HG03469 (cell line): Measurements from ENCODE around the gene FHIP2A.
"Not testable (repeated sequence)": the region's sequence is repeated elsewhere in the genome, so short reads cannot be mapped to it uniquely, and the experiment has no call there.

Experiments
- ATAC-seq: cut with Tn5 transposase; IDR thresholded peaks from one replicate; pipeline ENCODE4 v1.9.1; 2021; ENCODE audit warnings: mild to moderate bottlenecking, moderate library complexity, moderate number of reproducible peaks; ENCODE audit not compliant: unreplicated experiment

FHIP2A gene

DNA sequence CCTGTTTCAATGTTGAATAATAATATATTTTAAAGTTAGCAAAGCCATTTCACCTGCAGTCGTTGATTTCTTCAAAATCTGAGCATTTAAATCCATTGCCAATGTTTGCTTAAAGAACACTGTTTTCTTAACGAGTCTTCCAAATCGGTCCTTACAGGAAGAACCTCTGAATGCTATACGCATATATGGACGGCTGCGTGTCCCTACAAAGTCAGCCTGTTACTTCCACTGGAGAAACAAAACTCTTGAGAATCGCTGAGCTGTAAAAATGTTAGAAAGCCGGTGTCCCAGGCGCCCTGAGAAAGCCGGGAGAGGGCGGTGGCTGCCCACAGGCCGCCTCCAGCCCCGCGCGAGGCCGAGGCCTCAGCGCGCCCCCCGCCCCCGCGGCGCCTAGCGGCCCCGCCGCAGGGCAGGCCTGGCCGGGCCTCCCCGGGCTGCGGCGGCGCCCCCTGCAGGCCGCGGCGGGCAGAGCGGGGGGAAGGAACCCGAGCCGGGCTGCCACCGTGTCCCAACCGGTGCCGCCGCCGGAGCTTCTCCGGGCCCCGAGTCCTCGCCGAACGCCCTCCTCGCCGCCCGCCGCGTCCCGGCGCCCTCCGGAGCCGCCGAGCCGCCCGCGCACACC, at the start of gene FHIP2A:
Gene FHIP2A (plus strand): TSS at position 488 of the 622 bp plus-strand sequence. CDS start 299 bp downstream, outside the sequence.
- peak; percentile 46 for ATAC-seq

DNA sequence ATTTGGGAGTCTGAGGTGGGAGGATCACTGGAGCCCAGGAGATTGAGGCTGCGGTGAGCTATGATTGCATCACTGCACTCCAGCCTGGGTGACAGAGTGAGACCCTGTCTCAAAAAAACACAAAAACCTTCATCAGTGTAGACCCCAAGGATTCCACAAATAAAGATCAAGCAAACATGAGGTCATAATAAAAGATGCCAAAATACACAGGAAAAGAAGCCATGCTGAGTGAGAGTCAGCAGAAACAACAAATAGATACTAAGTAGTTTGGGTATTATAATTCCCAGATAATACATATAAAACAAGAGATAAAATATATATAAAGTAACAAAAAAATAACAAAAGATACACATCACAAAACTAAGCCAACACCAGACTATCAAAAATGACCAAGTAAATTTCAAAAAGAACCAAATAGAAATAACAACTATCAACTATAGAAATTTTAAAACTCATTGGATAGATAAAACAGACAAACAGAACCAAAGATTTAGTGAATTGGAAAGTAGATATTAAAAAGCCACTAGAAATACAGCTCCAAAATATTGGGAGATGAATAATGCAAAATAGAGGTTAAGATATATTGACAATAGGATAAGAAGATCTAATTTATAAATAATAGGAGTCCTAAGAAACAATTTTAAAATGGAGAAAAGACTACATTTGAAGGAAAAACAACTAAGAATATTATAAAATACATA, 48.9 kb upstream of the FHIP2A start:
- ATAC-seq = no peak

GRCh38 chr10:114773197-114773532, 48.4 kb upstream of the FHIP2A start:
- no peak for ATAC-seq

DNA sequence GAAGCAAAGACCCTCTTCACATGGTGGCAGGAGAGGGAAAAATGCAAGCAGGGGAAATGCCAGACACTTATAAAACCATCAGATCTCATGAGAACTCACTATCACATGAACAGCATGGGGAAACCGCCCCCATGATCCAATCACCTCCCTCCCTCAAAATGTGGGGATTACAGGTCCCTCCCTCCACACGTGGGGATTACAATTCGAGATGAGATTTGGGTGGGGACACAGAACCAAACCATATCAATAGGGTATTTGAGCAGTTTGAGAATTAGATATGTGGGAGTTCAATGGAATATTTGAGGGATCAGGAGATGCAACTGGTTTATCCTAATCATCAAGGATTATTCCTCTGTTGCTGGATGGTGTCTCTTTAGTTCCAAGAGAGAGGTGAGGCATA, 46.5 kb upstream of the FHIP2A start:
- not testable (repeated sequence) for ATAC-seq

DNA sequence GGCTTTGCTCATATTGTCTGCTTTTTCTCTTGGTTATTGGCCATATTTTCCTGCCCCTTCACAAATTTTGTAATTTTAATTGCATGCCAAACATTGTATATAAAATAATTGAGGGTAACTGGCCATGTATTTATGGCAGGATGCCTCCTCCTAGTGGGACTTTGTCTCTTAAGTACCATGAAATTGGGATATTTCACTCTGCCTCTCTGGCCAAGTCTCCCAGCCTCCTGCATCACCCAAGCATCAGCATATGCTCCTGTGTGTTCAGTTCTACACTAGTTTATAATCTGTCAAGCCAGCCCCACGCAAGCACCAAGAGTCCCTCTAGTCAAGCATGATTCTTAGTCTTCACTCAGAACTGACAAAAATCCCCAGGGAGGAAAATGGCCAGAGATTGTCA, 44.2 kb upstream of the FHIP2A start:
- no peak for ATAC-seq

DNA sequence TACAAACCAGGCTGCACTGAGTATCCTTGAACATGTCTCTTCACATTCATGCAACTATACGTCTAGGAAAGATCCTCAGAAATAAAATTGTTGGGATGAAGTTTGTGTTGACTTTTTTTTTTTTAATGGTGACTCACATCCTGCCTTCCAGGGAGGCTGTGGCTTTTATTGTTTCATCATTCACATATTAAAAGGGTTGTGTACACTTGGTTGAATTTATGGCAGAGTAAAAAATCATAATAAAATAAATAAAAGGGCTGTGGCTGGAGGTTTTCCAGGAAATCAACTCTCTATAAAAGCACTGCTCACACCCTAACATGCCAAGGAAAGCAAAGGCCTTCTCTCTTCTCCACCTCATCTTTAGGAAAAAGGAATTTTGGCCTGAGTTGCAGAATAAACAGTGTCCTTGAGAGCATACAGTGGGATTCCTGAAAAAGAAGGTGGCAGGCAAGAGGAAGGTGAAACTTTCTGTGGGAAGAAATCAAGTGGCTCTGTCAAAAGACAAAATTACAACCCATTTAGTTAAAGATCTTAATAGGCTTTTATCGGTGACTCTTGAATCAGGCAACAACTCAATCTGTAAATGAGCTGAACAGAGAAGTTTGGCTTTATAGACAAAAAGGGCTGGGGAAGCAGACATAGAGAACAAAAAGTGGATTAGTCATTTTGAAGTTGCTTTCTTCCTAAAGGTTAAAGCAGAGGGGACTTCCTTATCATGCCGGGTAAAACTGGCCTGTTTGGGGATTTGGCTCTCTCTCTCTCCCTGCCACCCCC, 41.6 kb upstream of the FHIP2A start:
- ATAC-seq = no peak

DNA sequence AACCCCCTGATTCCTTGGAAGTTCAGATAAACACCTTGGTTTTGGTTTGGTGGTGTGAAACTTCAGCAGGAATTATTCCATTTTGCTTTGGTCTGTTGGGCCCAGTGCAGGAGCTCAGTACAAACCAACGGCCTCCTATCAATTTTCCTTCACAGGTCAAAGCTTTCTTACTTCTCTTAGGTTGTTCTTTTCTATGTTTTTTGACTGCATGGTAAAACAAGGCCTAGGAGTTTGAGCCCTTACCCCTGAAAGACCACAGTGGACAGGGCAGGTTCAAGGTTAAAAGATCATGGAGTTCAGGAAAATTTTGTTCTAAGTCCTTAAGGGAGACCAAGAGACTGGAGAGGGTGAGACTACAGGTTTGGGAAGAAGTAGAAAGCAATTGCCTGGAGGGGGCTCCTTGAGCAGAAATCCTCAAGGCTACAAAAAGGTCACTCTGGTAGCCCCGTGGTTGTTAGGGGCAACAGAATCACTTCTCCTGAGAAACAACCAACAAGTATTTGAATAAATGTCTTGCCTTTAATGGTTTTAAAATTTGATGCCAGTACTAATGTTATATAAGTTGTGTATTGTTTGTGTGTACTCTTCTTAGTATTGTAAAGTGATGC, 40.9 kb upstream of the FHIP2A start:
- ATAC-seq = no peak

DNA sequence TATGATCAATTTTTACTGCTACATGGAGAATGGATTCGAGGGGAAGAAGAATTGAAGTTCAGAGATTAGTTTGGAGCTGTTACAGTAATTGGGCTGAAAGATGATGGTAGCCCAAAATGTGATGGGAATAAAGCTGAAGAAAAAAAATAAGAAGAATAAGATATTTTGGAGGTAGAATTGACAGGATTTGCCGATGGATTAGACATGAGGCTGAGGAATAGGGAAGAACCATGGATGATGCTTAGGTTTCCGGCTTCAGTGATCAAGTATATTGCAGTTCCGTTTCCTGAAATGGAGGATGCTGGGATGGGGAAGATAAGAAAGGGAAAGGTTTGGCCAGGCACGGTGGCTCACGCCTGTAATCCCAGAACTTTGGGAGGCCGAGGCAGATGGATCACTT, 38.9 kb upstream of the FHIP2A start:
- ATAC-seq = no peak

DNA sequence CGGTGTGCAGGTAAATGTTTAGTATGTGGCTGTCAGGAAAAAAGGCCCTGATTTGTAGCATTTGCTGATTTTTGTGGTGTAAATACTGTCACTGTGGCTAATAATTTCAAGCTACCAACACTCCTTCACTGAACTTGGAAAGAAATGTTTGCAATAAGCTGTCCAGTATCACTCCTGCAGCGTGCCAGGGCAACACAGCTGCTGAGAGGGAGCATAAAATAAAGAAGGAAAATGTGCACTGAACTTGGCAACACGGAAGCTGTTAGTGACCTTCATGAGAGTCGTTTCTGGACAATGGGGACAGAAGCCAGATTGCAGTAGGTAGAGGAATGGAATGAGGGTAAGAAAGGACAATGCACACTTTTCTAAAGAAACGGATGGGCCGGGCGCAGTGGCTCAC, 37.9 kb upstream of the FHIP2A start:
- no peak for ATAC-seq

GRCh38 chr10:114786492-114786891, 35.1 kb upstream of the FHIP2A start:
- ATAC-seq = not testable (repeated sequence)

- not testable (repeated sequence) for ATAC-seq
These were observed 34.4 kb upstream of the FHIP2A start for GRCh38 chr10:114787131-114787530.

- ATAC-seq = no peak
These were observed 29.8 kb upstream of the FHIP2A start for GRCh38 chr10:114791768-114792167.

- no peak for ATAC-seq
These were observed 26.5 kb upstream of the FHIP2A start for GRCh38 chr10:114795039-114795438.

DNA sequence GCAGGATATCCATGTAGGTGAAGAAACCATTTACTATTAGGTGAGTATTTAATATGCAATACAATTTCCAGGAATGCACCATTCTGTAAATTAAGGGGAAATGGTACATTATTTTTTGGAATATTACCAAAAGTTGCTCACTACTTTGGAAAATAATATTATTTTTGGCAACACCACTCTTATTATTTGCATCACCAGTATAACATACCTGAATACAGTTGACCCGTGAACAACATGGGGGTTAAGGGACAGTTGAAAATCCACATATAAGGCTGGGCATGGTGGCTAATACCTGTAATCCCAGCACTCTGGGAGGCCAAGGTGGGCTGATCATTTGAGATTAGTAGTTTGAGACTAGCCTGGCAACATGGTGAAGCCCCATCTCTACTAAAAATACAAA, 21.2 kb upstream of the FHIP2A start:
- ATAC-seq = no peak

- peak; percentile 72 for ATAC-seq
These were observed 20.2 kb upstream of the FHIP2A start for GRCh38 chr10:114801411-114801813.

GRCh38 chr10:114802177-114802576, 19.4 kb upstream of the FHIP2A start:
- no peak for ATAC-seq

DNA sequence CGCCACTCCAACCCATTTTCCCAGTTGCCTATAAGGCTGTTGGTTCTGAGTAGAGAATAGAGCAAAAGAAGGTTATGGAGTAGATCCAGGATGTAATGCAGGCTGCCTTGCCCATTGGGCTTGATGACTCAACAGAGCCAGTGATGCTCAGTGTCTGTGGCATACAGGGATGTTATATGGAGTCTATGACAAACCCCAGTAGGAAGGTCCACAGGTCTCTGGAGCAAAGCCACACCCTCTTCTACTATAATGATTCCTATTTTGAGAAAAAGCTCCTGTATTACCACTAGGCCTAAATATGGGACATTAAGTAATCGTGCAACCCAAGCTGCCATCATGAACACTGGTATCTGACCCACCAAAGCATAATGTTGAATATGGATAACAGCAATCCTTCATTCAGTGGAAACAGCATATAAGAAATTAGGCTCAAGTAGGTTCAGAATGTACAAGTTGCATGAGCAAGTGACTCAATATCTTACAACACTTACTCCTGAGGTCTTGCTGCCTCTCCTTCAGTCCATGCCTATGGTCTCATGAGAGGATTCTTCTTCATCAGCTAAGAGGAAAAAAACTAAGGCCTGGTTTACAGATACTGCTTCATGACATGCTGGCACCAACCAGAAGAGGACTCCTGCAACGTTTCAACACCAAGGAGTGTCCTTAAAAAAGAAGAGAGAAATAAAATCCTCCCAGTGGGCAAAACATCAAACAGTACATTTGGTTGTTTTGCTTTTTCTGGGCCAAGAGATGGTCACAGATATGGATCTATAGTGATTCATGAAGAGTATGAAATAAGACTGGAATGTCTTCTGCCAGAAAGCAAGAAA, 14.8 kb upstream of the FHIP2A start:
- no peak for ATAC-seq

GRCh38 chr10:114808982-114809381, 12.6 kb upstream of the FHIP2A start:
- no peak for ATAC-seq

DNA sequence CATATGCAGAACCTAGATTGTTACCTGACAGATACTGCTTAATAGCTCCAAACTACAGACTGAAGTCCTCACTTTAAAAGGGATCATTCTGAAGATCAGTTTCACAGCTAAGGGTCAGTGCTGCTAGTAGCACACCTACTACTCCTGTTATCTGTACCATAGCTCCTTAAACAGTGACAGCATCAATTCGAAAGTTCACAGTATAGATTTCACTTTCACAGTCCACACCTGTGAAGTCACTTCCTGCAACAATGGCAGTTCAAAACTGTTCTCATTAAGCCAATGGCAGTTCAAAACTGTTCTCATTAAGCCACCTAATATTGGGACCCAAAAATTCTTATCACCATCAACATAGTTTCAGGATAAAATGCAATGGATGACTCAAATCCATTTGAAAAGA, 10.7 kb upstream of the FHIP2A start:
- peak; percentile 100 for ATAC-seq

DNA sequence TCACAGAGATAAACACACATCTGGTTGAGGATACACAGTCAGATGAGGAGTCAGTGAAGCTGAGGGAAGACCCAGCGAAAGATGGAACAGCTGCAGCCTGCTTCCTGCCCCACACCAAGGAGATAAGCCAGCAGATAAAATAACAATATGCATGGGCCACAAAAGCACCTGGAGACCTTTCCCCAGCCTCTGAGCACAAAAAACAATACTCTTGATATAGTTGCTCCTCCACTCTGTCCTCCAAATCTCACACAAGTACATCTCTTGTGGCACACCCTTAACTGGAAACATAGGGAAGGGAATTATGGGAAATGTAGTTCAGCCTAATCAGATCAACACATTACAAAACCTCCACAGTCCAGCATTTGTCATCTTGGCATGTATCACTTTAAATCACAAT, 9.7 kb upstream of the FHIP2A start:
- ATAC-seq = no peak

DNA sequence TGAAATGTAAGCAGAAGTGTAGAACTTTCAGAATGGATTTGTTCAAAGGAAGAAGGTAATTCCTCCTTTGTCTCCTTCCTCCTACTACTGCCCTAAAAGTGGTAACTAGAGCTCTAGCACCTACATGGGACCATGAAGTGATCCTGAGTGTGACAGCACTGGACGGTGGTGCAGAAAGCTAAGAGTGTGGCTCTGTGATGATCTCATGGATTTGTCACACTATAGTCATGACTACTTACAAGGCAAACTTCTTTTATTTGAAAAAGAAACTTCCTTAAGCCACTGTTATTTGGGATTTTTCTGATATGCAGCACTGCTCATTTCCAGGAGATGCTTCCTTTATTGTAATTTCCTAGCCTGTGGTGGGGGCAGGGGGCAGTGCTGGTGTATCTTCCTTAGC, 5.8 kb upstream of the FHIP2A start:
- ATAC-seq = no peak
